Natural killer cell (primary cell): ENCODE data around the gene IRS2. TPM values are rescaled to one million over a fixed set of nuclear protein-coding genes. Genes with fewer than 3 reads are reported as not detected.
A peak's percentile ranks its signal among the peaks of the same experiment; 100 is the strongest.

ENCODE experiments used
- ATAC-seq, 3 donors: fragments of 150-1000 bp in 2 of 3; fragments of 200-7000 bp in 1 of 3; cut with Tn5 transposase; 1 replicate in 1 of 3; 2 replicates in 2 of 3; pipeline ENCODE4 v1.10.0; 2021; ENCODE audit warnings: mild to moderate bottlenecking in 2 of 3, moderate library complexity in 2 of 3
- DNase-seq, 2 donors: peaks; one replicate each; pipeline versions ENCODE4 v3.0.0 to v3.0.0-alpha.2; 2013 to 2021; ENCODE audit warnings: mixed read lengths in 1 of 2
- H3K27ac ChIP-seq: one replicate; pipeline ENCODE4 v1.5.1; 2013; ENCODE audit warnings: mild to moderate bottlenecking, low read length
- H3K27me3 ChIP-seq: one replicate; pipeline ENCODE4 v1.6.1; 2013; ENCODE audit warnings: low read length; ENCODE audit not compliant: control insufficient read depth, insufficient read depth
- H3K36me3 ChIP-seq: one replicate; pipeline ENCODE4 v1.6.1; 2013; ENCODE audit warnings: low read length; ENCODE audit not compliant: control insufficient read depth, insufficient read depth
- H3K4me1 ChIP-seq: one replicate; pipeline ENCODE4 v1.6.1; 2013; ENCODE audit warnings: low read length; ENCODE audit not compliant: control insufficient read depth, insufficient read depth
- H3K4me3 ChIP-seq: one replicate; pipeline ENCODE4 v1.5.1; 2013; ENCODE audit warnings: low read length
- H3K9me3 ChIP-seq: one replicate; pipeline ENCODE4 v1.6.1; 2013; ENCODE audit warnings: low read length; ENCODE audit not compliant: control insufficient read depth, insufficient read depth
- H3K27ac Mint-ChIP-seq, 2 donors: one replicate each; pipeline ENCODE4 v1.8.0; 2022; ENCODE audit warnings: mild to moderate bottlenecking in 2 of 2, mixed read lengths in 2 of 2, moderate library complexity in 1 of 2
- H3K27me3 Mint-ChIP-seq, 2 donors: one replicate each; pipeline ENCODE4 v1.8.0; 2022; ENCODE audit warnings: low read depth in 2 of 2, mixed read lengths in 2 of 2
- H3K36me3 Mint-ChIP-seq: one replicate; pipeline ENCODE4 v1.8.0; 2022; ENCODE audit warnings: mixed read lengths
- H3K4me1 Mint-ChIP-seq, 2 donors: one replicate each; pipeline ENCODE4 v1.8.0; 2022; ENCODE audit warnings: mixed read lengths in 2 of 2
- H3K4me3 Mint-ChIP-seq: one replicate; pipeline ENCODE4 v1.8.0; 2022; ENCODE audit warnings: mild to moderate bottlenecking, moderate library complexity, mixed read lengths
- H3K9me3 Mint-ChIP-seq, 2 donors: one replicate each; pipeline ENCODE4 v1.8.0; 2022; ENCODE audit warnings: mixed read lengths in 2 of 2
- WGBS: methylation state at CpG from one replicate; pipeline ENCODE4 v1.1.7; 2013; ENCODE audit warnings: missing lambda C conversion rate; ENCODE audit not compliant: insufficient coverage; 5-methylcytosine and 5-hydroxymethylcytosine counted together
- intact Hi-C: fragments of 100-400 bp; cut with micrococcal nuclease; formaldehyde crosslinking; loops from one replicate; pipeline ENCODE4 v1.14.2; 2022
- total RNA-seq, 4 donors: library from RNA; stranded (reverse); fragments of 120-200 nt in 1 of 4; gene quantifications; one replicate each; pipeline versions ENCODE4 v1.2.3 to v1.2.4, GENCODE V29; 2013 to 2022
- TF ChIP-seq, protein P1 (sequence below): fragments of 200-600 bp; IDR thresholded peaks from one replicate; pipeline ENCODE4 v1.8.0; 2022; ENCODE audit warnings: antibody characterized with exemption

IRS2 gene
- total RNA-seq, 3 donors from 2014 or later (not counting 1 experiment from before 2014, with no cell fraction given): 39.8 to 79.1 (median 60.9) TPM

DNA sequence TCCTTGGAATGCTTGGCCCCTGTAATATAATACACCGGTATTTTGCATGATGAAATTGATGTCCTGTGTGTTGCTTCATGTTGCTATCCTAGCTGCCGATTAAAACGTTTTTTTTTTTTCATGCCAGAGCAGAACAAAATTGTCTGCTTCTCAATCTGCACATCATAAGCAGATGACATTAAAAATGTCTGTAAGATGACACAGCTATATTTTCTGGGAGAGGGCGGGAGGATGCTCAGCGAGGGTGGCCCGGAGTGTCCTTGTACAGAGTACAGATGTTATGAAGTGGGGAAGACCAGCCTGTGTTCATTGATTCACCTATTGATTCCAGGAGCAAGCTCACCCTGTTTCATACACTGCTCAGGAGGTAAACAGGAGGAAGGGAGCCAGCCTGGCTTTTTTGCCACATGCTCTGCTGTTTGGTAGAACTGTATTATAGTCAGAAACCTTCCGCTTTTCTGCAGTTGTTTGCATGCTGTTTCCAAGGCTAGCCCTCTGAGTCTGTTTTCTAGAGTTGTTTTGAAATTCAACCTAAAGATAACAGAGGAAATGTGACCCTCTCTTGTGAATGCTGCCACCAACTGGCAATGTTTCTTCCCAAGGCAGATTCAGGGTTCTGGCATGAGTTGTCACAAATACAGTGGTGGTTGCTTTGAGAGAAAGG lies 4.7 kb upstream of the IRS2 start:
- Mint-ChIP-seq H3K27ac (no peak overlapping the region), H3K4me1 (peaks cover 12 to 16% of the 10 kb centered on the region in 2 donors), H3K36me3 (no peaks in the 10 kb centered on the region), H3K4me3 (no peak overlapping the region), H3K27me3 (peaks cover 12 to 44% of the 10 kb centered on the region in 2 donors), H3K9me3 (no peaks in the 10 kb centered on the region)
- H3K27me3 ChIP-seq: peaks cover 9% of the 10 kb centered on the region
- no peak overlapping the region for H3K4me3 ChIP-seq
- intact Hi-C loops: loop anchor here (1.0 to 2.0 kb wide), 3 partner anchors 181 to 830 kb away; no protein-coding TSS in a partner anchor
- TF ChIP-seq, protein P1, sequence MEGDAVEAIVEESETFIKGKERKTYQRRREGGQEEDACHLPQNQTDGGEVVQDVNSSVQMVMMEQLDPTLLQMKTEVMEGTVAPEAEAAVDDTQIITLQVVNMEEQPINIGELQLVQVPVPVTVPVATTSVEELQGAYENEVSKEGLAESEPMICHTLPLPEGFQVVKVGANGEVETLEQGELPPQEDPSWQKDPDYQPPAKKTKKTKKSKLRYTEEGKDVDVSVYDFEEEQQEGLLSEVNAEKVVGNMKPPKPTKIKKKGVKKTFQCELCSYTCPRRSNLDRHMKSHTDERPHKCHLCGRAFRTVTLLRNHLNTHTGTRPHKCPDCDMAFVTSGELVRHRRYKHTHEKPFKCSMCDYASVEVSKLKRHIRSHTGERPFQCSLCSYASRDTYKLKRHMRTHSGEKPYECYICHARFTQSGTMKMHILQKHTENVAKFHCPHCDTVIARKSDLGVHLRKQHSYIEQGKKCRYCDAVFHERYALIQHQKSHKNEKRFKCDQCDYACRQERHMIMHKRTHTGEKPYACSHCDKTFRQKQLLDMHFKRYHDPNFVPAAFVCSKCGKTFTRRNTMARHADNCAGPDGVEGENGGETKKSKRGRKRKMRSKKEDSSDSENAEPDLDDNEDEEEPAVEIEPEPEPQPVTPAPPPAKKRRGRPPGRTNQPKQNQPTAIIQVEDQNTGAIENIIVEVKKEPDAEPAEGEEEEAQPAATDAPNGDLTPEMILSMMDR: peak; percentile 27
- 64% methylated on average over 7 of the region's 7 CpGs for WGBS
- peak in 1 of 2 donors; percentile 73 for DNase-seq
- peaks cover 6% of the 10 kb centered on the region for H3K4me1 ChIP-seq
- H3K36me3 ChIP-seq: no peaks in the 10 kb centered on the region
- no peak for ATAC-seq
- H3K9me3 ChIP-seq: no peaks in the 10 kb centered on the region
- no peak overlapping the region for H3K27ac ChIP-seq

DNA sequence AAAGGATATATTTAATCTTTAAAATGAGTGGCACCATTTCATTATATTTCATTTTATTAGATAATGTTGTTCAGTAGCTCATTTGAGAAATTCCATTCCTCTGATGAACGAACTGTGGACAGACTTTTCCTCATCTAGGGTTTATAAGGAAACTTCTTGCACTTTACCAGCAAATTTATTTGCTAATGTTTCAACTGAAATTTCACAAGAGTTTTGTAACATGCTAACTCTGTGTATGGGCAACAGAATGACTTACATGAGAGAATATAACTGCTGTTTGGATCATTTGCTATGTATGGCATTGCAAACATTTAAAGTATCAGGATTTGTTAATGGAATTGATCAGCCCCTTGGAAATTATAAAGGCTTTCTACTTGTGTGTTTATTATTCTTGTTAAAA lies 3.7 kb upstream of the IRS2 start:
- 83% methylated on average over 1 of the region's 1 CpG for WGBS
- intact Hi-C loops: loop anchor here (2.0 kb wide), 1 partner anchor 645 kb away; no protein-coding TSS in a partner anchor
- H3K9me3 ChIP-seq: no peaks in the 10 kb centered on the region
- H3K4me1 Mint-ChIP-seq: peaks cover 12 to 16% of the 10 kb centered on the region in 2 donors
- H3K36me3 Mint-ChIP-seq: no peaks in the 10 kb centered on the region
- no peaks in the 10 kb centered on the region for H3K36me3 ChIP-seq
- H3K27me3 Mint-ChIP-seq: peaks cover 7 to 34% of the 10 kb centered on the region in 2 donors
- peaks cover 8% of the 10 kb centered on the region for H3K4me1 ChIP-seq
- no peak overlapping the region for H3K27ac Mint-ChIP-seq
- no peak overlapping the region for H3K4me3 ChIP-seq
- H3K4me3 Mint-ChIP-seq: no peak overlapping the region
- H3K27ac ChIP-seq: no peak overlapping the region
- H3K9me3 Mint-ChIP-seq: no peaks in the 10 kb centered on the region
- TF ChIP-seq, protein P1: no peak
- H3K27me3 ChIP-seq: peaks cover 9% of the 10 kb centered on the region
- no peak for DNase-seq
- no peak for ATAC-seq

DNA sequence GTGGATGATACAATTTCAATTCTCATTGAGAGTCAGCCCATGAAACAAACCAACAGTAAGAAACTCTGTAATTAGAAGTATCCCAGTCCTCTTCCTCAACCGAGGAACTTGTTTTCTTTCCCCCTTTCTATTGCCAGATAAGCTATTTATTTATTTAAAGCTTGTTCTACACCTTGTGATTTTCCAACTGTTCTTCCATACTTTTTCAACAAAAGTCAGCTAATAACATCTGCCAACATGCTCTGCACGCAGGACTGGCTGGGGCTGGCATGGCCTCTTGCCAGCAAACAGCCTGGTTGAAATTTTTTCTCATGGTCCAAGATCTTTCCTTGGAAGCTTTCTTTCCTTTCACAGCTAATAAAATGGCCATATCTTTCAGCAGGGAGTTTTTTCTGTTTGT lies 2.9 kb upstream of the IRS2 start:
- Histone ChIP-seq H3K27me3 (peaks cover 7% of the 10 kb centered on the region), H3K27ac (no peak overlapping the region), H3K4me1 (peaks cover 10% of the 10 kb centered on the region), H3K36me3 (no peaks in the 10 kb centered on the region), H3K9me3 (no peaks in the 10 kb centered on the region), H3K4me3 (no peak overlapping the region)
- no peak for DNase-seq
- ATAC-seq: no peak
- H3K4me3 Mint-ChIP-seq: peak overlapping the region; percentile 69
- H3K27me3 Mint-ChIP-seq: peaks cover 7 to 26% of the 10 kb centered on the region in 2 donors
- H3K9me3 Mint-ChIP-seq: no peaks in the 10 kb centered on the region
- TF ChIP-seq, protein P1: no peak
- no peaks in the 10 kb centered on the region for H3K36me3 Mint-ChIP-seq
- H3K4me1 Mint-ChIP-seq: peaks cover 12 to 16% of the 10 kb centered on the region in 2 donors
- intact Hi-C loops: loop anchor here (5.0 kb wide), 1 partner anchor 82 kb away; no protein-coding TSS in a partner anchor
- no peak overlapping the region for H3K27ac Mint-ChIP-seq
- 81% methylated on average over 2 of the region's 2 CpGs for WGBS
